ENCODE results near the gene CENATAC. TPM values are rescaled to one million over a fixed set of nuclear protein-coding genes. Genes with fewer than 3 reads are reported as not detected.
"Not testable (repeated sequence)": the region's sequence is repeated elsewhere in the genome, so short reads cannot be mapped to it uniquely, and the experiment has no call there.

Gene CENATAC
- total and polyA plus RNA-seq, 8 donors: 9.1 to 86.2 (median 17.0) TPM

DNA sequence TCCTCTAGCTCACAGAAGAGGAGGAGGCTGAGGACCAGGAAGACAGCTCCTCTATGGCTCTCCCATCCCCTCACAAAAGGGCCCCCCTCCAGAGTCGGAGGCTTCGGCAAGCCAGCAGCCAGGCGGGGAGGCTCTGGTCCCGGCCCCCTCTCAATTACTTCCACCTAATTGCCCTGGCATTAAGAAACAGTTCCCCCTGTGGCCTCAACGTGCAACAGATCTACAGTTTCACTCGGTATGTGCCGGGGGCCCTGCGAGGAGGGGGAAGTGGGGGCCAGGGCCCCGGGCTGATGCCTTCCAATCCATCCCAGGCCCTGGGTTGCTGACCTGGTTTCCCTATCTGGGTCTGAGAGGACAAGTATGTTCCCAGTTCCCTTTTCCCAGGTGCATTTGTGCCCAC lies 18.5 kb upstream of the CENATAC start:
- 69 to 70% methylated on average over 9 of the region's 9 CpGs for WGBS, 2 donors
- intact Hi-C loops (cut with DNase I): no loop called here
- Histone ChIP-seq H3K27me3 (no peaks in the 10 kb centered on the region), H3K4me1 (no peaks in the 10 kb centered on the region), H3K9me3 (no peaks in the 10 kb centered on the region), H3K36me3 (no peaks in the 10 kb centered on the region), H3K4me3 (no peak overlapping the region), H3K27ac (no peak overlapping the region)
- no peak for DNase-seq
- TF ChIP-seq, protein P1, sequence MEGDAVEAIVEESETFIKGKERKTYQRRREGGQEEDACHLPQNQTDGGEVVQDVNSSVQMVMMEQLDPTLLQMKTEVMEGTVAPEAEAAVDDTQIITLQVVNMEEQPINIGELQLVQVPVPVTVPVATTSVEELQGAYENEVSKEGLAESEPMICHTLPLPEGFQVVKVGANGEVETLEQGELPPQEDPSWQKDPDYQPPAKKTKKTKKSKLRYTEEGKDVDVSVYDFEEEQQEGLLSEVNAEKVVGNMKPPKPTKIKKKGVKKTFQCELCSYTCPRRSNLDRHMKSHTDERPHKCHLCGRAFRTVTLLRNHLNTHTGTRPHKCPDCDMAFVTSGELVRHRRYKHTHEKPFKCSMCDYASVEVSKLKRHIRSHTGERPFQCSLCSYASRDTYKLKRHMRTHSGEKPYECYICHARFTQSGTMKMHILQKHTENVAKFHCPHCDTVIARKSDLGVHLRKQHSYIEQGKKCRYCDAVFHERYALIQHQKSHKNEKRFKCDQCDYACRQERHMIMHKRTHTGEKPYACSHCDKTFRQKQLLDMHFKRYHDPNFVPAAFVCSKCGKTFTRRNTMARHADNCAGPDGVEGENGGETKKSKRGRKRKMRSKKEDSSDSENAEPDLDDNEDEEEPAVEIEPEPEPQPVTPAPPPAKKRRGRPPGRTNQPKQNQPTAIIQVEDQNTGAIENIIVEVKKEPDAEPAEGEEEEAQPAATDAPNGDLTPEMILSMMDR (IDR thresholded peaks at IDR 0.05): no peak
- no peak for FAIRE-seq
- ATAC-seq: no peak

DNA sequence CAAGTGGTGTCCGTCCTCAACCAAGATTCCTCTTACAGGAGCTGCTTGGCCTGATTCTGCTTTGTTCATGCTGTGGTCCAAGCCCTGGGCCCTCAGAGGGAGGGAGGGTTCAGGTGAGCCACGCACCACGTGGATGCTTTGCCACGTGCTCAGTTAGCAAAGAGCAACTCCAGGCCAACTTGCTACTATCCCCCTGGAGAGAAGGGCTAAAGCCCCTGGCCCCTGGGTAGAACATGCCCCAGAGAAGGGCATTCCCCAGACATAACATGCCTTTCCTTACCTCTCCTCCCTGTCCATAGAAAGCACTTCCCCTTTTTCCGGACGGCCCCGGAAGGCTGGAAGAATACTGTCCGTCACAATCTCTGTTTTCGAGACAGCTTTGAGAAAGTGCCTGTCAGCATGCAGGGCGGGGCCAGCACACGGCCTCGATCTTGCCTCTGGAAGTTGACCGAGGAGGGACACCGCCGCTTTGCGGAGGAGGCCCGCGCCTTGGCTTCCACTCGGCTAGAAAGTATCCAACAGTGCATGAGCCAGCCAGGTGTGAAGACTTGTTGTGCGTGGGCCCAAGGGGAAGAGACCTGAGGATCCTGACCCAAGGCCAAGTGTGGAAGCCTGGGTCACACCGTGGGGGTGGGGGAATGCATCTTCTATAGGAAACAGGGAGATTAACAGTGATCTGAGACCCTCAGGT lies 17.6 kb upstream of the CENATAC start:
- no peak for DNase-seq
- H3K27ac ChIP-seq: no peak overlapping the region
- 43 to 48% methylated on average over 21 of the region's 21 CpGs for WGBS, 2 donors

DNA sequence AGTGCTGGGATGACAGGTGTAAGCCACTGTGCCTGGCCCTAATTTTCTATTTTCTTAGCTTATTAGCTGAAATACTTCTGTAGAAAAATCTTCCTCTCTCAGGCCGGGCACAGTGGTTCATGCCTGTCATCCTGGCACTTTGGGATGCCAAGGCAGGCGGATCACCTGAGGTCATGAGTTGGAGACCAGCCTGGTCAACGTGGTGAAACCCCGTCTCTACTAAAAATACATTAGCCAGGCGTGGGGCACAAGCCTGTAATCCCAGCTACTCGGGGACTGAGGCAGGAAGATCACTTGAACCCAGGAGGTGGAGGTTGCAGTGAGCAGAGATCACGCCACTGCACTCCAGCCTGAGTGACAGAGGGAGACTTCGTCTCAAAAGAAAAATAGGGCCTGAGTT lies 13.6 kb upstream of the CENATAC start:
- FAIRE-seq; H3K9me3 ChIP-seq; H3K4me3 ChIP-seq; H3K4me1 ChIP-seq; H3K36me3 ChIP-seq; ATAC-seq; H3K27me3 ChIP-seq; intact Hi-C loops (cut with DNase I); H3K27ac ChIP-seq; DNase-seq: not testable (repeated sequence)
- 73 to 74% methylated on average over 8 of the region's 8 CpGs for WGBS, 2 donors

More for the DNA sequence above, 17.6 kb upstream of the CENATAC start:
- Histone ChIP-seq H3K9me3 (no peaks in the 10 kb centered on the region), H3K36me3 (no peaks in the 10 kb centered on the region), H3K4me1 (no peaks in the 10 kb centered on the region), H3K4me3 (no peak overlapping the region), H3K27me3 (no peaks in the 10 kb centered on the region)
- TF ChIP-seq, protein P1 (IDR thresholded peaks at IDR 0.05): no peak
- intact Hi-C loops (cut with DNase I): no loop called here
- ATAC-seq: peak in 3 of 4 donors; percentile 25 to 65 (median 65)
- no peak for FAIRE-seq

DNA sequence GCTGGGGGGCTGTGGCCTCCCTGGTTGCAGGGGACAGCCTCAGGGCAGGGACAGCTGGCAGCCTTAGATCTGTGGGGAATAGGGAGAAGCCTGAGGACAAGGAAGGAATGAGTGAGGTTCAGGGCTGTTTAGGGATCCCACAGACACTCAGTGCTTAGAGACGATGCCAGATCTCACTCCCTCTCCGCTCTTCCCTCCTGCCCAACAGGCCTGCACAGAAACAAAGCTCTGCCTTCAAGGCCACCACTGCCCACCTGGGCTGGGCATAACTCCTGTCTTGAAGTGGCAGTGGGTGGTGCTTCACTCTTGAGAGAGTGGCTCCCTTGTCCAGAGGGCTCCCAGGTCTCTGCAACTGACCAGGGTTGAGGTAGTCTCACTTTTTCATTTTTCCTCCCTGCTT lies 13.1 kb upstream of the CENATAC start:
- no peak for FAIRE-seq
- intact Hi-C loops (cut with DNase I): no loop called here
- WGBS, 2 donors: 82 to 91% methylated on average over 2 of the region's 2 CpGs

DNA sequence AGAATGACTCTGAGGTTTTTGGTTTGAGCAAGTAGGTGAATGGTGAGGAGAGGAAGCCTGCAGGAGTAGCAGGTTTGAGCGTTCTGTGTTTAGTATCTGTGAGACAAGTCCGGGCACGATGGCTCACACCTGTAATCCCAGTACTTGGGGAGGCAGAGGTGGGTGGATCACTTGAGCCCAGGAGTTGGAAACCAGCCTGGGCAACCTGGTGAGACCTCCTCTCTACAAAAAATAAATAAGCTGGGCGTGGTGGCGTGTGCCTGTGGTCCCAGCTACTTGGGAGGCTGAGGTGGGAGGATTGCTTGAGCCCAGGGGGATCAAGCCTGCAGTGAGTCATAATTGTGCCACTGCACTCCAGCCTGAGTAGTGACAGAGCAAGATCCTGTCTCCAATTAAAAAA lies 9.7 kb upstream of the CENATAC start:
- no peak overlapping the region for H3K27ac ChIP-seq
- H3K4me3 ChIP-seq: no peak overlapping the region
- intact Hi-C loops (cut with DNase I): no loop called here
- ATAC-seq: no peak
- WGBS, 2 donors: 85 to 93% methylated on average over 5 of the region's 5 CpGs
- H3K4me1 ChIP-seq: no peaks in the 10 kb centered on the region
- H3K27me3 ChIP-seq: no peaks in the 10 kb centered on the region
- TF ChIP-seq, protein P1 (IDR thresholded peaks at IDR 0.05): no peak
- no peak for FAIRE-seq
- no peak for DNase-seq
- H3K9me3 ChIP-seq: no peaks in the 10 kb centered on the region
- H3K36me3 ChIP-seq: no peaks in the 10 kb centered on the region

More for the DNA sequence above, 13.1 kb upstream of the CENATAC start:
- no peaks in the 10 kb centered on the region for H3K36me3 ChIP-seq
- H3K4me3 ChIP-seq: no peak overlapping the region
- DNase-seq (no peak), ATAC-seq (no peak)
- H3K4me1 ChIP-seq: no peaks in the 10 kb centered on the region
- H3K9me3 ChIP-seq: no peaks in the 10 kb centered on the region
- TF ChIP-seq, protein P1 (IDR thresholded peaks at IDR 0.05): no peak
- no peaks in the 10 kb centered on the region for H3K27me3 ChIP-seq
- H3K27ac ChIP-seq: no peak overlapping the region

DNA sequence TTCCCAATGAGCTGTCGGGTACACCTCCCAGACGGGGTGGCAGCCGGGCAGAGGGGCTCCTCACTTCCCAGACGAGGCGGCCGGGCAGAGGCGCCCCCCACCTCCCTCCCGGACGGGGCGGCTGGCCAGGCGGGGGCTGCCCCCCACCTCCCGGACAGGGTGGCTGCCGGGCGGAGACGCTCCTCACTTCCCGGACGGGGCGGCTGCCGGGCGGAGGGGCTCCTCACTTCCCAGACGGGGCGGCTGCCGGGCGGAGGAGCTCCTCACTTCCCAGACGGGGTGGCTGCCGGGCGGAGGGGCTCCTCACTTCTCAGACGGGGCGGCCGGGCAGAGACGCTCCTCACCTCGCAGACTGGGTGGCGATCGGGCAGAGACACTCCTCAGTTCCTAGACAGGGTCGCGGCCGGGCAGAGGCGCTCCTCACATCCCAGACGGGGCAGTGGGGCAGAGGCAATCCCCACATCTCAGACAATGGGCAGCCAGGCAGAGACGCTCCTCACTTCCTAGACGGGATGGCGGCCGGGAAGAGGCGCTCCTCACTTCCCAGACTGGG lies 6.4 kb upstream of the CENATAC start:
- DNase-seq: peak in 1 of 6 donors; percentile 44
- 95 to 97% methylated on average over 17 to 44 of the region's 44 CpGs for WGBS, 2 donors
- intact Hi-C loops (cut with DNase I); FAIRE-seq; ATAC-seq; H3K27me3 ChIP-seq; H3K9me3 ChIP-seq; H3K4me3 ChIP-seq; H3K36me3 ChIP-seq; H3K27ac ChIP-seq; H3K4me1 ChIP-seq: not testable (repeated sequence)

Measured in pancreas (tissue), 10 donors.